Suppressor macrophage treated with lipopolysaccharide for 1 hour (primary cell): ENCODE results near the gene LAS1L.
"Not testable (repeated sequence)": the region's sequence is repeated elsewhere in the genome, so short reads cannot be mapped to it uniquely, and the experiment has no call there.

ENCODE experiments used
- DNase-seq, 3 donors: peaks; one replicate each; pipeline ENCODE4 v3.0.0-alpha.2; 2020 to 2022

LAS1L gene

GRCh38 chrX:65534450-65535292 lies at the start of gene LAS1L:
LAS1L (minus strand) TSS chrX:65534787; CDS start chrX:65534715, 72 bp downstream.
- peak; percentile 91 to 94 (median 94) for DNase-seq

- DNase-seq = no peak
Observed at GRCh38 chrX:65582450-65583082, 48.0 kb upstream of the LAS1L start.

- DNase-seq = peak; percentile 65 to 80 (median 73)
Observed at GRCh38 chrX:65581661-65582339, 47.2 kb upstream of the LAS1L start.

- DNase-seq = no peak
Observed at GRCh38 chrX:65578346-65578745, 43.8 kb upstream of the LAS1L start.

- DNase-seq = no peak
Observed at GRCh38 chrX:65576160-65576559, 41.6 kb upstream of the LAS1L start.

GRCh38 chrX:65575022-65575421 lies 40.4 kb upstream of the LAS1L start:
- no peak for DNase-seq

GRCh38 chrX:65574356-65574755 lies 39.8 kb upstream of the LAS1L start:
- DNase-seq = no peak

GRCh38 chrX:65572971-65573370 lies 38.4 kb upstream of the LAS1L start:
- DNase-seq = no peak

- not testable (repeated sequence) for DNase-seq
Observed at GRCh38 chrX:65562850-65563249, 28.3 kb upstream of the LAS1L start.

- no peak for DNase-seq
Observed at GRCh38 chrX:65551489-65552339, 17.1 kb upstream of the LAS1L start.

- no peak for DNase-seq
Observed at GRCh38 chrX:65551086-65551485, 16.5 kb upstream of the LAS1L start.

- DNase-seq = no peak
Observed at GRCh38 chrX:65545456-65545855, 10.9 kb upstream of the LAS1L start.

GRCh38 chrX:65537229-65537628 lies 2.6 kb upstream of the LAS1L start:
- no peak for DNase-seq

- no peak for DNase-seq
Observed at GRCh38 chrX:65536291-65536690, 1.7 kb upstream of the LAS1L start.

GRCh38 chrX:65532016-65532415 lies 2.6 kb downstream of the LAS1L start:
- peak in 1 of 3 donors; percentile 1 for DNase-seq

- DNase-seq = peak; percentile 35 to 53 (median 53)
Observed at GRCh38 chrX:65528705-65529340, 5.8 kb downstream of the LAS1L start.

GRCh38 chrX:65528293-65528692 lies 6.3 kb downstream of the LAS1L start:
- no peak for DNase-seq

GRCh38 chrX:65524139-65524538 lies 10.4 kb downstream of the LAS1L start:
- no peak for DNase-seq

- peak; percentile 46 to 56 (median 47) for DNase-seq
Observed at GRCh38 chrX:65522739-65523372, 11.7 kb downstream of the LAS1L start.

GRCh38 chrX:65519530-65519929 lies 15.1 kb downstream of the LAS1L start:
- not testable (repeated sequence) for DNase-seq

- DNase-seq = not testable (repeated sequence)
Observed at GRCh38 chrX:65518980-65519379, 15.6 kb downstream of the LAS1L start.

GRCh38 chrX:65517923-65518322 lies 16.7 kb downstream of the LAS1L start:
- no peak for DNase-seq
